NCI-H2196 treated with DMSO at 0.1 percent for 48 hours (cell line): ENCODE data around the gene COPS8.

ENCODE experiments used
- DNase-seq: peaks from one replicate; lab custom pipeline; 2025; ENCODE audit not compliant: unreplicated experiment; lab: John Stamatoyannopoulos, UW

COPS8 gene

DNA sequence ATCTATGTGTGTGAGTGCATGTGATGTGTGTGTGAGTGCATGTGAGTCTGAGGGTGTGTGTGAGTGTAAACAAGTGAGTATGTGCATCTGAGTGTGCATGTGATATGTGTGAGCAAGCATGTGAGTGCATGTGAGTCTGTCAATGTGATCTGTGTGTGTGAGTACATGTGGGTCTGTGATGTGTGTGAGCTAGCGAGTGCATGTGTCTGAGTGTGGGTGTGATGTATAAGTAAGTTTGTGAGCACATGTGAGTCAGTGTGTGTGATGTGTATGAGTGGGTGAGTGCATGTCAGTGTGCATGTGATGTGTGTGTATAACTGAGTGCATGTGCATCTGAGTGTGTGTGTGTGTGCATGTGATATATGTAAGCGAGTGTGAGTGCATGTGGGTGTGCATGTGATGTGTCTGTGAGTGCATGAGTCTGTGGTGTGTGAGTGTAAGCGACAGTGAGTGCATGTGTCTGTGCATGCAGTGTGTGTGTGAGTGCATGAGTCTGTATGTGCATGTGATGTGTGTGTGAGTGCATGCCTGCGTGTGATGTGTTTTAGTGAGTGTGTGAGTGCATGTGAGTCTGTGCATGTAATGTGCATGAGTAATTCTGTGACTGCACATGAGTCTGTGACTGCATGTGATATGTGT lies 44.1 kb downstream of the COPS8 start:
- DNase-seq: no peak

DNA sequence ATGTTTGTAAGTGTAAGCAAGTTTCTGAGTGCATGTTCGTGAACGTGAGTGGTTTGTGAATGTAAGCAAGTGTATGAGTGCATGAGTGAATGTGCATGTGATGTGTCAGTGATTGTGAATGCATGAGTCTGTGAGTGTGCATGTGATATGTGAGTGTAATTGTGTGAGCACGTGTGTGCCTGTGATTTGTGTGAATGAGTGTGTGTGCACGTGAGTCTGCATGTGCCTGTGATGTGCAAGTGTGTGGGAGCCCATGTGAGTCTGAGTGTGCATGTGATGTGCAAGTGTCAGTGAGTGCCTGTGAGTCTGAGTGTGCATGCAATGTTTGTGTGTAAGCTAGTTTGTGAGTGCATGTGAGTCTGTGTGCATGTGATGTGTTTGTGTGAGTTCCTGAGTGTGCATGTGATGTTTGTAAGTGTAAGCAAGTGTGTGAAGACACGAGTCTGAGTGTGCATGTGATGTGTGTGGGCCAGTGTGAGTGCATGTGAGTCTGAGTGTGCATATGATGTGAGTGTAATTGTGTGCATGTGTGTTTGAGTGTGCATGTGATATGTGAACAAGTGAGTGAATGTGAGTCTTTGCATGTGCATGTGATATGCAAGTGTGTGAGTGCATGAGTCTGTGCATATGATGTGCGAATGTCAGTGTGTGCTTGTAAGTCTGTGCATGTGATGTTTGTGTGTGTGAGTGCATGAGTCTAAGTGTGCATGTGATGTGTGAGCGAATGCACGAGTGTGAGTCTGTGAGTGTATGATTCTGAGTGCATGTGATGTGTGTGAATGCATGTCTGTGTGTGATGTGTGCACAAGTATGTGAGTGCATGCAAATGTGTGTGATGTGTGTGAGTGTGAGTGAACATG lies 45.1 kb downstream of the COPS8 start:
- DNase-seq: no peak

GRCh38 chr2:237131749-237132533 lies 46.3 kb downstream of the COPS8 start:
- DNase-seq: no peak

GRCh38 chr2:237132799-237133198 lies 47.1 kb downstream of the COPS8 start:
- no peak for DNase-seq

DNA sequence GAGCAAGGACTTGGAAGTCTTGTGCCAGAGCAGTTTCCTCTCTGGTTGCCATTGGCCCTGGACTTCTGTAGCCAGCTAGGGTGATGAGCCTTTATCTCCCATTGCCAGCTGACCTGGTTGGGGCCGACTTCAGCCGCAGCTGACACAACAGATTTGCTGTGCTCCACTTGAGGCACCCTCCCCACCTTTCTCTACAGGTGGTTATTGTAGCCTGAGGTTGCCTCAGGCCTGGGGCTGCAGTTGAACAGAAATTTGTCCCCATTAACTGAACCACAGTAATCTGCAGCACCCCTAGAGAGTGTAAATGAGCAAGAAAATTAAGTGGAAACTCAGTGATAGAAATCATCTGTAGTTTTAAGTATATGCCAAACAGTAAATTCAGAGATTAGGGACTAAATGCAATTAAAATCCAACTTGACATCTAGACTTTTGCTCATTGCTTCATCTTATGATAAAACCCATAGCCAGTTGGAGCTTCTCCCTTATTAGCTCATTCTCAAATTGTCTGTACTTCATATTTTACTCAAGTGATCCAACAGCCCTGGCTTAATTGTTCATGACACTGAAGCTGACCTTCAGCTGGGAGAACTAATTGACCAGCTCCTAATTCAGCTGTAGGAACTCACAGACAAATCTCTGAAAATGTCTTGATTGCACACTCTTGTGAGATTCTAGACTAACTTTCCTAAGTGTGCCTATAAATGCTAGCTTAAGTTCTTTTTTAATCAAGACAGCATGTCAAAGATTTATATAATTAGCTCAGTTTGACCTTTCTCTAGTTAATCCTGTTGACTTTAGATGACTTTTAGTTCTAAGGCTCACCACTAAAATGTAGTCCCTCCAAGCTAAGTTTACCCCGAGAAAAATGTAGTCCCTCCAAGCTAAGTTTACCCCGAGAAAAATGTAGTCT lies 48.9 kb downstream of the COPS8 start:
- DNase-seq: no peak

DNA sequence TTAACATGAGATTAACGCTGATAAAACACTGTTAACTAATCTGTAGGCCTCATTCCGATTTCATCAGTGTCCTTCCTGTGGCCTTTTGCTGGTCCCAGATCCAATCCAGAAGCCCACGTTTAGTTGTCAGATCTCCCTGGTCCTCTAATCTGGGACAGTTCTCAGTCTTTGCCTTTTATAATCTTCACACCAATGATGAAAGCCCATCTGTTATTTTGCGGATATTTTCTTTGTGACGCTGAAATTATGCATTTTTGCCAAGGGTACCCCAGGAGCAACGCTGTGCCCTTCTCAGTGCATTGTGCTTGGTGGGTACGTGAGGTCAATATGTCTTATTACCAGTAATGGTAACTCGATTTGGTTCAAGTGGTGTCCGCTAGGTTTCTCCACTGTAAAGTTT lies 51.1 kb downstream of the COPS8 start:
- DNase-seq: no peak

DNA sequence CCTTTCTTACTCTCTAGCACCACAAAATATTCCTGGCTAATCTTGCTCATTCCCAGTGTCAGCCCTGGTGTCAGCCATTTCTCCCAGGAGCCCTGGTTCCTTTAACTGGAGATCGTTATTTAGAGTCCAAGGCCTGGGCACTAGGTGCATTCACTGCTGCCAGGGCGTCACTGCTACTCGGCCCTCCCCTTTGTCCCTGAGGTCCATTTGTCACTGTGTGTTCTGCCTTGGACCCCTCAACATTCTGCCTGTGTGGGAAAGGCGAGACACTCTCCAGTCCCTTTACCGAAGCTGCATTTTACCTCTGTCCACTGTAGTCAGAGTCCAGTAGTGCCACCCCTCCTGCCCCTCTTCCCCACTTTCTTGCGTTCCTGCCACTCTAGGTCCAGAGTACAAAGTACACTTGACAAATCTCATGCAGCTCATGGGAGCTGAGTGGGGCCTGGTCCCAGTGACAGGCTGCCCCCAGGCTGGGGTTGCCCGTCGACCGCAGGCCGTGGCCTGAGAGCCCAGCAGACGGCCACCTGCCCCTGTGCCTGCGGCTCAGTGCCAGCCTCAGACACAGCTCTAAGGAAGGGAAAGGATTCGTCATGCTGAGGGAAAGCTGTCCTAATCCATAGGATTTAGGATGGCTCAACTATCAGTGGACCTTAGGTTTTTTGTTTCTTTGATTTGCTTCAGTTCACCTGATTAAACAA lies 52.1 kb downstream of the COPS8 start:
- no peak for DNase-seq

DNA sequence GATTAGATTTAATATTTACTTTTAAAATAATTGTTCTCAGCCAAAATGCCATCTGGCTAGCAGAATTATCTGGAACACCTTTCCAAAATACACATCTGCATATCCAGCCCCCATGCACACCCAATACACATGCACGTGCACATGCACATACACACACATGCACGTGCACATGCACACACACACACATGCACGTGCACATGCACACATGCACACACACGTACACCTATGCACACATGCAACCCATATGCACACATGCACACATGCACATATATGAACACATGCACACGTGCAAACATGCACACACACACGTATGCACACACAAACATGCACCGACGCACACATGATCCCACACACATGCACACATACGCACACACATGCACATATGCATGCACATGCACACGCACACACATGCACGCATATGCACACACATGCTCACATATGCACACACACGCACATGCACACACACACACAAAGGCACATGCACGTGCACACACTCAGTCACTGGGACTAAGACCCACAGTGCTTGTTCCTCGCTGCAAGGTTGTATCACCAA lies 53.5 kb downstream of the COPS8 start:
- no peak for DNase-seq

GRCh38 chr2:237140689-237141285 lies 55.1 kb downstream of the COPS8 start:
- DNase-seq: no peak

DNA sequence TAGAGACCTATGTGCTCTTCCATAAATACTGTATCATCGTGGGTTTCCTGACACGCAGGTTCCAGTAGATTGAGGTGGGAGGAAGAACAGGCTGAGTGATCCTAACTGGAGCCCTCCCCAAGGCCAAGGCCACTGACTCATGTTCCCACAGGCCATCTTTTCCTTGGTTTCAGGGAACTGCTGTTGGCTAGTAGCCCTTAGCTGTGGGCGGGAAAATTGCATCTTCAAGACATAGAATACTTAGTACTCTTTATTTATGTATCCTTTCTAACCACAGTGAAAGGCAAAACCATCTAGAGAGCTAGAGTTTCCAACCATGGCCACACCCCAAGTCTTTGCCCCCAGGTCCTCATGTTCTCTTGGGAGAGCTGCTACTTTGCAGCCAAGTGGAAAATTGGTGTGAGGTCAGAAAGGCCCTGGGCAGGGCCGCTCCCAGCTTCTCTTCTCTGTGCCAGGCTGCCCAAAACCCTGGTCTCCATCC lies 55.9 kb downstream of the COPS8 start:
- DNase-seq: no peak

GRCh38 chr2:237143118-237143517 lies 57.4 kb downstream of the COPS8 start:
- no peak for DNase-seq

DNA sequence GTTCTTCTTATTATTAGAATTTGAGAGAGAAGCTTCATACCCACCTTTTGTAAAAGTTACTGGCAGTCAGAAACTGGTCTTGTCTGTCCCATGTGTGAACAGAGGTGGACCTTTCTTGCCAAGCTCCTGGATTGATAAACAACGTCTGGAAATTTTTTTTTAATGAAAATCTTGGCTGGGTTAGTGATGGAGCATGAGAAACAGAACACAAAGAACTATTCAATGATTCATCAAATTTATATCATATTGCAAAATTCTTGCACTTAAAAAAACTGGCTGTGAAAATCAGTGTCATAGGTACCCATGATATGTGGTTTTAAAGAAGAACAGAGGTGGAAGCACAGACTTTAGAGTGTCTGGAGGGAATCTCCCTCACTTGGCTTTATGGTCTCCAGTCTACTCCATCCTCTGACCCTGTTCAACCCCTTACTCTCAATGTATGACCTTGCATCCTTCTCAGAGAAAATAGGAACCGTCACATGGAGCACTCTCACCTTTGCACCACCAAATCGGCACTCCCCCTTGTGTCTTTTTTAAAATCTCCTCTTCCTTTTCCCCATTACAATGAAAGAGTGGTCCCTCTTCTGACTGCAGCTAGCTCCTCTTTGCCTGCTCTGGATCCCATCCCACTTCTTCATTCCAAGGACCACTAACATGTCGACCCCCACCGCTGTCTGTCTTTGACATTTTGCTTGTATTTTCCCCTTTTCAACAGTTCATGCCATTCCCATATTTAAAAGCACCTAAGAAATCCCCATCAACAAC lies 58.2 kb downstream of the COPS8 start:
- DNase-seq: no peak

DNA sequence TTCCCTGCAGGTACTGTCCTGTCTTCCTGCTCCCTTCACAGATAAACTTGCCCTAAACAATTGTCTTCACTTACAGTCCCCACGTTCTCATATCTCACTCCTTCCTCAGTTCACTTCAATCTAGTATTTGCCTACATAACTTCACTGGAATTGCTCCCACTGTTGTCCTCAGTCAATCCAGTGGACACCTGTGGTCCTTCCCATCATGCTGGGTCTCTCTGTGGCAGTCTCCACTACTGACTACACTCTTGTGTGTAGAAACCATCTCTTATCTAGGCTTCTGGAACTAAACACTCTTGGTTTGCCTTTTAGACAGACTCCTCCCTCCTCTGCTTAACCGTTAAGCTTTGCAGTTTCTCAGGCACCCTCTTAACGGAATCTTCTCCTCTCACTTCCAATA lies 58.8 kb downstream of the COPS8 start:
- no peak for DNase-seq

DNA sequence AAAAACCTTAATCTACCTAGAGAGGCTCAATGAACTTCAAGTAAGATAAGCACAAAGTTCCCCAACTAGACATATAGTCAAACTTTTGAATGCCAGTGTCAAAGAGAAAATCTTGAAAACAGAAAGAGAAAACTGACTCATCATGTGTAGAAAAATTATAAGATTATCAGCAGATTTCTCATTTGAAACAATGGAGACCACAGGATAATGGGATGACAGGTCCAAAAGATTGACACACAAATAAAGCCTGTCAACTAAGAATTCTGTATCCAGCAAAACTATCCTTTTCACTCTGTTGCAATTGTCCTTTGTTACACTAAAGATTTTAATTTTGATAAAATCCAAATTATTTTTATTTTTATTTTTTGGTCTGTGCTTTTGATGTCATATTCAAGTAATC lies 61.6 kb downstream of the COPS8 start:
- no peak for DNase-seq

DNA sequence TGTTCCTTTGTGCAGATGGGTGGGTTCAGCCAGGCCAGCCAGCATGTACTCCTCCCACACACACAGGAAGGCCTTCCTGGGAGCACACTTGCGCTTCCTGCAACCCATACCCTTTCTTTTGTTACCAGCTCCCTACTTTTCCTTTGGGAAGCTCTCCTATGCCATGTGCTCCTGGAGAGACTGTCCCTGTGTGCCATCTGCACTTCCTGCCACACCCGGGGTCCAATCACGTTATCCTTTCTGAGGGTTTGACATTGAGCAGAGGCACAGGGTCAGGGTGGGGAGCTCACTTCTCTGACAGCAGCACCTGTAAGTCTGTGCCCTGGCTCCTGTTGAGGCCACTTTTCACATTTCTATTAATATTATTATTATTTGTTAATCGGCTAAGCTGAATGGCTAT lies 62.9 kb downstream of the COPS8 start:
- no peak for DNase-seq

GRCh38 chr2:237149425-237149824 lies 63.7 kb downstream of the COPS8 start:
- DNase-seq: no peak
